Measurements from ENCODE around the gene PRMT3.
"Not testable (repeated sequence)": the region's sequence is repeated elsewhere in the genome, so short reads cannot be mapped to it uniquely, and the experiment has no call there.

DNA sequence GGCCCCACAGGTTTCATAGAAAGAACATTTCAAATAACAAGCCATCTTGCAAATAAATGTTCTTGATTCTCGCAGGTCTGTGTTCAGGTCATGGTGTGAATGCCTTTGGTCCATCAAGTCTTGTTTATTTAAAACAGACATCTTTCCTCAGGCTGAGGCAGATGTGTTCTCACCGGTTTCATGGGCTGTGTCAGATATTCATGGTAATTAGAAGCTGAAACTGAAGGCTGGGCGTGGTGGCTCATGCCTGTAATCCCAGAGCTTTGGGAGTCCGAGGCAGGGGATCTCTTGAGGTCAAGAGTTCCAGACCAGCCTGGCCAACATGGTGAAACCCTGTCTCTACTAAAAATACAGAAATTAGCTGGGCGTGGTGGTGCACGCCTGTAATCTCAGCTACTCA is 22.1 kb upstream of the PRMT3 start:
- TF ChIP-seq EZH2 (IDR thresholded peaks at IDR 0.05; ENCODE audit: borderline replicate concordance, insufficient read depth, low read depth, low read length, poor library complexity, severe bottlenecking); CTCF (IDR thresholded peaks at IDR 0.05): not testable (repeated sequence)
